SK-N-SH (cell line): ENCODE measurements around the gene BRWD1. TPM values are rescaled to one million over a fixed set of nuclear protein-coding genes. Genes with fewer than 3 reads are reported as not detected.

Source experiments
- CTCF ChIA-PET: fragments of 300-600, 350-600 bp; formaldehyde crosslinking; extraction: SDS; loops from one replicate; lab custom pipeline; 2021; lab: Yijun Ruan, JAX
- POLR2A ChIA-PET: fragments of 350-600 bp; sonication (Branson Sonifier 250); formaldehyde crosslinking; extraction: SDS; loops from one replicate; lab custom pipeline; 2020; ENCODE audit warnings: antibody characterized with exemption, inconsistent platforms; lab: Yijun Ruan, JAX
- DNase-seq: peaks from one replicate; pipeline ENCODE4 v3.0.0; 2012
- H2AFZ ChIP-seq: fragments of 200-600 bp; sonication (generic); 2 replicates; pipeline ENCODE4 v1.8.1; 2016; ENCODE audit warnings: antibody characterized with exemption, mild to moderate bottlenecking, low read depth
- H3F3A ChIP-seq: fragments of 200-600 bp; sonication (generic); replicated peaks from 2 replicates; pipeline ENCODE3; 2016; ENCODE audit warnings: antibody characterized with exemption, mild to moderate bottlenecking; ENCODE audit not compliant: insufficient read depth
- H3K27ac ChIP-seq, 2 experiments: fragments of 200-500 bp in 1 of 2; fragments of 200-600 bp in 1 of 2; sonication (Bioruptor generic) in 1 of 2; sonication (generic), shearing (Covaris generic) in 1 of 2; 2 replicates each; pipeline versions ENCODE4 v1.5.1 to v1.6.1; 2014 to 2016; ENCODE audit warnings: low read depth in 2 of 2, inconsistent platforms in 1 of 2, low read length in 1 of 2, mild to moderate bottlenecking in 1 of 2, mixed read lengths in 1 of 2
- H3K27me3 ChIP-seq: fragments of 200-600 bp; sonication (generic), shearing (Covaris generic); 2 replicates; pipeline ENCODE4 v1.6.1; 2016; ENCODE audit warnings: mixed run types; ENCODE audit not compliant: insufficient read depth
- H3K36me3 ChIP-seq, 2 experiments: fragments of 200-500 bp in 1 of 2; fragments of 200-600 bp in 1 of 2; sonication (Bioruptor generic) in 1 of 2; sonication (generic) in 1 of 2; replicated peaks in 1 of 2; 2 replicates each; pipeline versions ENCODE3 to v1.5.1; 2014 to 2016; ENCODE audit warnings: low read length in 1 of 2, mild to moderate bottlenecking in 1 of 2; ENCODE audit not compliant: insufficient read depth in 2 of 2, control insufficient read depth in 1 of 2
- H3K4me1 ChIP-seq, 2 experiments: fragments of 200-500 bp in 1 of 2; fragments of 200-600 bp in 1 of 2; sonication (Bioruptor generic) in 1 of 2; sonication (generic), shearing (Covaris generic) in 1 of 2; 2 replicates each; pipeline versions ENCODE4 v1.5.1 to v1.6.1; 2014 to 2016; ENCODE audit warnings: low read depth in 1 of 2, low read length in 1 of 2, mixed run types in 1 of 2; ENCODE audit not compliant: insufficient read depth in 2 of 2, control insufficient read depth in 1 of 2
- H3K4me2 ChIP-seq: fragments of 200-600 bp; sonication (generic), shearing (Covaris generic); 2 replicates; pipeline ENCODE4 v1.6.1; 2017; ENCODE audit warnings: mixed run types
- H3K4me3 ChIP-seq, 2 experiments: fragments of 200-500 bp in 1 of 2; fragments of 200-600 bp in 1 of 2; sonication (Bioruptor generic) in 1 of 2; sonication (generic), shearing (Covaris generic) in 1 of 2; 2 replicates each; pipeline versions ENCODE4 v1.5.1 to v1.8.1; 2014 to 2016; ENCODE audit warnings: low read depth in 2 of 2, inconsistent platforms in 1 of 2, low read length in 1 of 2, mild to moderate bottlenecking in 1 of 2, mixed read lengths in 1 of 2, moderate library complexity in 1 of 2
- H3K79me2 ChIP-seq: fragments of 200-600 bp; sonication (generic); 2 replicates; pipeline ENCODE4 v1.8.1; 2017; ENCODE audit warnings: mild to moderate bottlenecking; ENCODE audit not compliant: insufficient read depth
- H3K9ac ChIP-seq: fragments of 200-600 bp; sonication (generic); 2 replicates; pipeline ENCODE4 v1.6.1; 2017; ENCODE audit warnings: mixed run types
- H3K9me2 ChIP-seq: fragments of 200-600 bp; sonication (generic); 2 replicates; pipeline ENCODE4 v1.6.1; 2017; ENCODE audit warnings: mixed run types
- H3K9me3 ChIP-seq: fragments of 200-600 bp; sonication (generic); 2 replicates; pipeline ENCODE4 v1.6.1; 2017; ENCODE audit warnings: mixed run types, mild to moderate bottlenecking, moderate library complexity
- H4K20me1 ChIP-seq: fragments of 200-600 bp; sonication (generic); 2 replicates; pipeline ENCODE4 v1.6.1; 2017; ENCODE audit warnings: mild to moderate bottlenecking, mixed run types; ENCODE audit not compliant: insufficient read depth
- ELF1 ChIP-seq: IDR thresholded peaks from 2 replicates; pipeline ENCODE4 v1.4.0; 2012
- FOSL2 ChIP-seq: IDR thresholded peaks from 2 replicates; pipeline ENCODE4 v1.4.0; 2012; ENCODE audit warnings: low read depth, mild to moderate bottlenecking, moderate library complexity, borderline replicate concordance
- FOXJ3 ChIP-seq: sonication (generic); formaldehyde crosslinking; IDR thresholded peaks from 2 replicates; pipeline ENCODE4 v1.5.1; 2020; ENCODE audit warnings: mild to moderate bottlenecking, missing genetic modification reagents
- MXI1 ChIP-seq: IDR thresholded peaks from 2 replicates; pipeline ENCODE4 v1.6.1; 2012; ENCODE audit warnings: mild to moderate bottlenecking, low read depth, low read length, improper control_type of control experiment
- POLR2AphosphoS5 ChIP-seq: IDR thresholded peaks from 2 replicates; pipeline ENCODE4 v1.6.1; 2012; ENCODE audit warnings: low read depth, low read length
- RXRA ChIP-seq: IDR thresholded peaks from 2 replicates; pipeline ENCODE4 v1.4.0; 2012; ENCODE audit warnings: low read depth, mild to moderate bottlenecking, borderline replicate concordance
- TAF1 ChIP-seq: IDR thresholded peaks from 2 replicates; pipeline ENCODE4 v1.6.1; 2012; ENCODE audit warnings: low read depth, mild to moderate bottlenecking, low read length, moderate library complexity, borderline replicate concordance
- YY1 ChIP-seq: IDR thresholded peaks from 2 replicates; pipeline ENCODE4 v1.4.0; 2012; ENCODE audit warnings: low read depth, mild to moderate bottlenecking
- WGBS: methylation state at CpG from one replicate; pipeline ENCODE4 v1.1.6; 2017; ENCODE audit warnings: low lambda C conversion rate; 5-methylcytosine and 5-hydroxymethylcytosine counted together
- polyA plus RNA-seq, 3 experiments: library from polyadenylated mRNA; depleted of rRNA; stranded (reverse); fragments of >200 nt; gene quantifications; 2 replicates each; pipeline ENCODE4 v1.2.3, GENCODE V29; 2012
- TF ChIP-seq, protein P1 (sequence below): IDR thresholded peaks from 2 replicates; pipeline ENCODE4; 2012

BRWD1 gene
- polyA plus RNA-seq, 1 of the 3 experiments (the other 2 are of a cell fraction): 7.9 TPM

DNA sequence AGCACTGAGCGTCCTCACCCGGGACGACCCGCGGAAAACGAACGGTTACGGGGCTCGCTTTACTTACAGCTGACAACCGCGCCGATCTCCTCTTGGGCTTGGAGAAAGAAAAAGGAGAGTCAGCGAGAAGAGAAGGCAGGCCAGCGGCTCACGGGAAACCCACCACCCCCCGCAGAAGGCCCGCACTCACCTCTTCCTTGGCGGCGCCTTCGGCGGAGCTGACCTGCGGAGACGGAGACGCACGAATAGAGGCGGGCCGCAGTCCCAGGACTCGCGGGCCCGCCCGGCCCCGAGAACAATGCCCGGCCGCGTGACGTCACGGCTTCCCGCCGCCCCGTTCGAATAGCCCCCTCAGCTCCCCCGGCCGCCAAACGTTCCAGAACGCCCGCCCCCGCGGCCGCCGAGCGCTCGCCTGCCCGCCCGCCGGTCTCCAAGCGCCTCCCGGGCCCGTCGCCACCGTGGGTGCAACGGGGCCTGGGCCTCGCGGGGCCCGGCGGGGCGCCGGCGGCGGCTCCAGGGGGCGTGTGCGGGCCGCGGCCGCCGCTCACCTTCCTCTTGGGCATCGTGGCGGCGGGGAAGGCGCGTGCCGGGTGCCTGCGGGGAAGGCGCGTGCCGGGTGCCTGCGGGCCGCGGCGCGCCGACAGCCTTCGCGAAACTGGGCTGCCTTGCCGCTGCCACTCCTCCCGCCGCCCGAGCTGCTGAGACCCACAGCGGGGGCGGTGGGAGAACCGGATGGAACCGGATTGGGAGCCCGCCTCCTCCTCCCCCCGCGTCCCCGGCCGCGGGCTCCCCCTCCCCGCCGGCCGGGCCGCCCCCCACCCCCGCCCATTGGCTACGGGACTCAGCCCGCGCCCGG is 35.2 kb upstream of the BRWD1 start, which contains the start of gene HMGN1:
HMGN1 (minus strand) TSS at position 734 of the 856 bp plus-strand sequence; CDS start at position 563, 171 bp downstream.
- no peaks in the 10 kb centered on the region for H3K9me3 ChIP-seq
- H3K4me3 ChIP-seq: peak within 1 kb of the TSS; percentile 86 to 88
- H3K9ac ChIP-seq: peak within 1 kb of the TSS; percentile 80
- peak within 1 kb of the TSS; percentile 84 for H2AFZ ChIP-seq
- peaks cover 15 to 23% of the 10 kb centered on the region in 2 experiments; a peak in 3 of 4 replicates for H3K4me1 ChIP-seq
- ChIA-PET POLR2A (interaction anchor here (0.6 to 2.9 kb wide), 11 partner anchors 8 to 165 kb away, joined by 3 to 24 read pairs (median 7); partner anchors contain the start of genes BRWD1 and PSMG1), CTCF (interaction anchor here (1.0 to 4.5 kb wide), 6 partner anchors 9 to 55 kb away, joined by 3 to 24 read pairs (median 4); partner anchors contain the start of gene BRWD1)
- no peaks in the 10 kb centered on the region for H3K27me3 ChIP-seq
- H3F3A ChIP-seq: peaks cover 20% of the 10 kb centered on the region
- H3K36me3 ChIP-seq: peaks cover 35 to 38% of the 10 kb centered on the region in 2 experiments
- DNase-seq: peak; percentile 81
- peak within 1 kb of the TSS; percentile 79 to 98 for H3K27ac ChIP-seq
- H4K20me1 ChIP-seq: peaks cover 46% of the 10 kb centered on the region
- TF ChIP-seq YY1 (peak; percentile 31; the same call in 1 of the 2 replicates), FOSL2 (no peak), TAF1 (peak; percentile 64), ELF1 (no peak), POLR2AphosphoS5 (peak; percentile 66)
- TF ChIP-seq, protein P1, sequence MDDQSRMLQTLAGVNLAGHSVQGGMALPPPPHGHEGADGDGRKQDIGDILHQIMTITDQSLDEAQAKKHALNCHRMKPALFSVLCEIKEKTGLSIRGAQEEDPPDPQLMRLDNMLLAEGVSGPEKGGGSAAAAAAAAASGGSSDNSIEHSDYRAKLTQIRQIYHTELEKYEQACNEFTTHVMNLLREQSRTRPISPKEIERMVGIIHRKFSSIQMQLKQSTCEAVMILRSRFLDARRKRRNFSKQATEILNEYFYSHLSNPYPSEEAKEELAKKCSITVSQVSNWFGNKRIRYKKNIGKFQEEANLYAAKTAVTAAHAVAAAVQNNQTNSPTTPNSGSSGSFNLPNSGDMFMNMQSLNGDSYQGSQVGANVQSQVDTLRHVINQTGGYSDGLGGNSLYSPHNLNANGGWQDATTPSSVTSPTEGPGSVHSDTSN: peak; percentile 10; the same call in 1 of the 2 replicates
- H3K79me2 ChIP-seq: peaks cover 47% of the 10 kb centered on the region
- WGBS: under 1% methylated on average over 22 of the region's 116 CpGs
- no peaks in the 10 kb centered on the region for H3K9me2 ChIP-seq
- peak within 1 kb of the TSS; percentile 77 for H3K4me2 ChIP-seq

DNA sequence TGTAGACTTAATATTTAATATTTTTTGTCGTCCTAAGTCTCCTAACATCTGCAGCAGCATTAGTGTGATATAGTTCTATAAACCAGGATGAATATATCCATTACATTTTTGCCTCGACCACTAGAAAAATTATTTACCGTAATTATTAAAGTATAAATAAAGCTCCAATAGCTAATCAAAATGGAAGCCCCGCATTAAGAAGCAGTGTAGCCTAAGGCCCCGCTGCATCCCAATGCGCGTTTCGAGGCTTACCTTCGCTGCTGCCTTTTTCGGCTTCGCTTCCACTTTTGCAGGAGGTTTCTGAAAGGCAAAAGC is 34.6 kb upstream of the BRWD1 start:
- peaks cover 49% of the 10 kb centered on the region for H4K20me1 ChIP-seq
- 1% methylated on average over 11 of the region's 11 CpGs for WGBS
- H3K36me3 ChIP-seq: peaks cover 41 to 44% of the 10 kb centered on the region in 2 experiments
- no peak for DNase-seq
- H3K79me2 ChIP-seq: peaks cover 49% of the 10 kb centered on the region
- H3K4me1 ChIP-seq: peaks cover 15 to 23% of the 10 kb centered on the region in 2 experiments; a peak in 3 of 4 replicates
- H3K9me2 ChIP-seq: no peaks in the 10 kb centered on the region
- peak overlapping the region; percentile 74 for H3K4me2 ChIP-seq
- no peaks in the 10 kb centered on the region for H3K9me3 ChIP-seq
- peak overlapping the region; percentile 76 to 96 for H3K27ac ChIP-seq
- POLR2A ChIA-PET: interaction anchor here (0.6 to 2.9 kb wide), 7 partner anchors 9 to 164 kb away, joined by 3 to 24 read pairs (median 10); partner anchors contain the start of genes BRWD1 and PSMG1
- CTCF ChIA-PET: interaction anchor here (1.0 to 4.5 kb wide), 5 partner anchors 10 to 54 kb away, joined by 3 to 24 read pairs (median 4); partner anchors contain the start of gene BRWD1
- H3K27me3 ChIP-seq: no peaks in the 10 kb centered on the region
- peak; percentile 55; the same call in 1 of the 2 replicates for TF ChIP-seq YY1
- TF ChIP-seq FOXJ3 (CRISPR knock-in tag): no peak
- 0 out of 2 replicates have a peak, but pooled peaks have one; percentile 20 for TF ChIP-seq MXI1
- TF ChIP-seq RXRA: no peak
- no peak overlapping the region for H2AFZ ChIP-seq
- H3K9ac ChIP-seq: peak overlapping the region; percentile 80
- H3K4me3 ChIP-seq: peak overlapping the region; percentile 86 to 88
- H3F3A ChIP-seq: peaks cover 20% of the 10 kb centered on the region
